ENCODE measurements around the gene BTAF1. TPM values are rescaled to one million over a fixed set of nuclear protein-coding genes. Genes with fewer than 3 reads are reported as not detected.
A peak's percentile ranks its signal among the peaks of the same experiment; 100 is the strongest.

The BTAF1 gene
- polyA plus RNA-seq, 1 donor (not counting 4 experiments of a cell fraction or from before 2014, with no cell fraction given) = 42.9 TPM

DNA sequence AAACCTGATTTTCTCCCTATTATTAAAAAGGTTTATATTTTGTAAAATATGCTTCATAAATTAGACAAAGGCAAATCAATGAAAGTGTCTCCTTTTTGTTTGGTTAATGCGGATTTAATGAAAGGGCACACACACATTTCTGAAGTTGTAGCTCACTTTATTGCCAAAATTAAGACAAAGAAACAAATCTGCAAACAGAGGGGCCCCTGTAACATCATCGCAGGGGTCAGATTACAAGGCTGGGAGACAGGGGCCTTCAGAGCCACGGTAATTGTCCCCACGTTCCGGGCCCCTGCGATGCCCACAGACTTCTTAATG is 36.7 kb upstream of the BTAF1 start:
- Histone ChIP-seq H3K4me1 (ENCODE audit: control insufficient read depth, extremely low read depth, insufficient read depth, low read length) (peaks cover 32% of the 10 kb centered on the region), H3K79me2 (ENCODE audit: control insufficient read depth, insufficient read depth, low read length) (no peaks in the 10 kb centered on the region), H3K27ac (ENCODE audit: control insufficient read depth, insufficient read depth, low read length) (no peak overlapping the region), H2AFZ (ENCODE audit: control insufficient read depth, low read length) (peak overlapping the region; percentile 89), H3K9me3 (ENCODE audit: control insufficient read depth, low read depth, low read length) (no peaks in the 10 kb centered on the region), H3K36me3 (ENCODE audit: control insufficient read depth in 2 of 2, extremely low read depth in 1 of 2, insufficient read depth in 2 of 2, low read length in 2 of 2) (no peaks in the 10 kb centered on the region), H3K27me3 (ENCODE audit: control insufficient read depth, extremely low read depth, insufficient read depth, low read length) (no peaks in the 10 kb centered on the region), H3K9me1 (ENCODE audit: control insufficient read depth, extremely low read depth, insufficient read depth, low read length) (no peaks in the 10 kb centered on the region), H4K20me1 (ENCODE audit: control insufficient read depth, extremely low read depth, insufficient read depth, low read length) (no peaks in the 10 kb centered on the region), H3K4me3 (ENCODE audit: control insufficient read depth in 2 of 3, extremely low read depth in 1 of 3, insufficient read depth in 2 of 3, low read depth in 1 of 3, low read length in 3 of 3) (peak overlapping the region in 2 of 3 experiments; percentile 68 to 76), H3K9ac (ENCODE audit: control insufficient read depth, extremely low read depth, insufficient read depth, low read length) (no peak overlapping the region), H3K4me2 (ENCODE audit: control insufficient read depth, extremely low read depth, insufficient read depth, low read depth, low read length) (peak overlapping the region; percentile 93)
- TF ChIP-seq, protein P1, sequence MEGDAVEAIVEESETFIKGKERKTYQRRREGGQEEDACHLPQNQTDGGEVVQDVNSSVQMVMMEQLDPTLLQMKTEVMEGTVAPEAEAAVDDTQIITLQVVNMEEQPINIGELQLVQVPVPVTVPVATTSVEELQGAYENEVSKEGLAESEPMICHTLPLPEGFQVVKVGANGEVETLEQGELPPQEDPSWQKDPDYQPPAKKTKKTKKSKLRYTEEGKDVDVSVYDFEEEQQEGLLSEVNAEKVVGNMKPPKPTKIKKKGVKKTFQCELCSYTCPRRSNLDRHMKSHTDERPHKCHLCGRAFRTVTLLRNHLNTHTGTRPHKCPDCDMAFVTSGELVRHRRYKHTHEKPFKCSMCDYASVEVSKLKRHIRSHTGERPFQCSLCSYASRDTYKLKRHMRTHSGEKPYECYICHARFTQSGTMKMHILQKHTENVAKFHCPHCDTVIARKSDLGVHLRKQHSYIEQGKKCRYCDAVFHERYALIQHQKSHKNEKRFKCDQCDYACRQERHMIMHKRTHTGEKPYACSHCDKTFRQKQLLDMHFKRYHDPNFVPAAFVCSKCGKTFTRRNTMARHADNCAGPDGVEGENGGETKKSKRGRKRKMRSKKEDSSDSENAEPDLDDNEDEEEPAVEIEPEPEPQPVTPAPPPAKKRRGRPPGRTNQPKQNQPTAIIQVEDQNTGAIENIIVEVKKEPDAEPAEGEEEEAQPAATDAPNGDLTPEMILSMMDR (optimal IDR thresholded peaks at IDR 0.05 in 1 of 3, IDR thresholded peaks at IDR 0.05 in 1 of 3, conservative IDR thresholded peaks at IDR 0.05 in 1 of 3; ENCODE audit: extremely low read depth in 1 of 3, insufficient read depth in 2 of 3, low read length in 3 of 3) = no peak
- no peak for TF ChIP-seq EZH2 (IDR thresholded peaks at IDR 0.05; ENCODE audit: low read length)
- dilution Hi-C loops (cut with MboI; ENCODE audit: extremely low pct_ligation_motif_present, low sequenced_read_pairs) = no loop called here
- DNase-seq (ENCODE audit: low read depth, low spot score) = no peak
- FAIRE-seq = no peak

- Histone ChIP-seq H3K4me2 (ENCODE audit: control insufficient read depth, extremely low read depth, insufficient read depth, low read depth, low read length) (peak overlapping the region; percentile 93), H3K4me3 (ENCODE audit: control insufficient read depth in 2 of 3, extremely low read depth in 1 of 3, insufficient read depth in 2 of 3, low read depth in 1 of 3, low read length in 3 of 3) (peak overlapping the region; percentile 25 to 76 (median 68)), H4K20me1 (ENCODE audit: control insufficient read depth, extremely low read depth, insufficient read depth, low read length) (no peaks in the 10 kb centered on the region), H3K27me3 (ENCODE audit: control insufficient read depth, extremely low read depth, insufficient read depth, low read length) (no peaks in the 10 kb centered on the region), H3K9me3 (ENCODE audit: control insufficient read depth, low read depth, low read length) (no peaks in the 10 kb centered on the region), H3K79me2 (ENCODE audit: control insufficient read depth, insufficient read depth, low read length) (no peaks in the 10 kb centered on the region), H3K4me1 (ENCODE audit: control insufficient read depth, extremely low read depth, insufficient read depth, low read length) (peaks cover 32% of the 10 kb centered on the region), H3K9ac (ENCODE audit: control insufficient read depth, extremely low read depth, insufficient read depth, low read length) (peak overlapping the region; percentile 56), H3K9me1 (ENCODE audit: control insufficient read depth, extremely low read depth, insufficient read depth, low read length) (no peaks in the 10 kb centered on the region), H3K27ac (ENCODE audit: control insufficient read depth, insufficient read depth, low read length) (no peak overlapping the region), H3K36me3 (ENCODE audit: control insufficient read depth in 2 of 2, extremely low read depth in 1 of 2, insufficient read depth in 2 of 2, low read length in 2 of 2) (no peaks in the 10 kb centered on the region), H2AFZ (ENCODE audit: control insufficient read depth, low read length) (peak overlapping the region; percentile 89)
- DNase-seq (ENCODE audit: low read depth, low spot score) = no peak
- dilution Hi-C loops (cut with MboI; ENCODE audit: extremely low pct_ligation_motif_present, low sequenced_read_pairs) = no loop called here
- TF ChIP-seq, protein P1 (optimal IDR thresholded peaks at IDR 0.05 in 1 of 3, IDR thresholded peaks at IDR 0.05 in 1 of 3, conservative IDR thresholded peaks at IDR 0.05 in 1 of 3; ENCODE audit: extremely low read depth in 1 of 3, insufficient read depth in 2 of 3, low read length in 3 of 3) = no peak
- no peak for TF ChIP-seq EZH2 (IDR thresholded peaks at IDR 0.05; ENCODE audit: low read length)
- FAIRE-seq = no peak
These were observed 36.1 kb upstream of the BTAF1 start for GRCh38 chr10:91887272-91888076.

Data from keratinocyte (primary cell).